ENCODE measurements around the gene ARHGEF28.

ARHGEF28 gene

DNA sequence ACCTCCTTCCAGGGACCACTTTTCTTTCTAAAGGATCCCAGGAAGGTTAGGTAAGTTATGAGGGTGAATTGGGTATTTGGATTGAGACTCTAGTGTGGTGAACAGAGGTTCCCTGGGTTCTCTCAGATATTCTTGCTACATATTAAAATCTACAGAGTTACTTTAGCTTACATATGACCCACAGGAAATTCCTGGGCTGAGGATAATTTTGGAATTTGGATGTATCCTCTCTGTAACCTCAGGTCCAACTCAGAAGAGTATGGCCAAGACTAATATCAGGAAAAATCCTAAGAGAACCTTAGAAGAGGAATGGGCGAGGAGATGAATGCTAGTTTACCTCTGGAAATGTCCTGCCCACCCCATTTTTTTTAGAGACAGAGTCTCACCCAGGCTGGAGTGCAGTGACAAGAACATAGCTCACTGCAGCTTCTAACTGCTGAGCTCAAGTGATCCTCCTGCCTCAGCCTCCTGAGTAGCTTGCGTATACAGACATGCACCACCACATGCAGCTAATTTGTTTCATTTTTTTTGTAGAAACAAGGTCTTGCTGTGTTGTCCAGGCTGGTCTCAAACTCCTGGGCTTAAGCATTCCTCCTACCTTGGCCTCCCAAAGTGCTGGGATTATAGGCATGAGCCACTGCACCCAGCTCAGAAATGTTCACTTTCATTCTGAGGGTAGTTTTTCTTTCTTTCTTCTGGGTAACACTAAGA lies 196.4 kb downstream of the ARHGEF28 start:
- no peak for DNase-seq

DNA sequence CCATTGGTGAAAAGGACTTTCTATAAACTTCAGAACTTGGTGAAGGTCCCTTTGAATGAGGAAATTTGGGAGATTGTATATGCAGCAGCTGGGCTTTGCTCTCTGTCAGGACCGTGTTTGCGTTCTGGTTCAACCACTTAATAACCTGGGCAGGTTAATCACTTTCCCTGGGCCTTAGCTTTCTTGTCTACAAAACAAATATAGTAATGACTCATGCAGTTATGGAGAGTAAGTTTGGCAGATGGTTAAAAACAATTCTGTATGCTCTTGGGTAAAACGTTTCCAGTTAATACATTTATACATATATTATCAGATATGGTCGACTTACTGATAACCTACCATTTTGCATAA lies 197.0 kb downstream of the ARHGEF28 start:
- no peak for DNase-seq

DNA sequence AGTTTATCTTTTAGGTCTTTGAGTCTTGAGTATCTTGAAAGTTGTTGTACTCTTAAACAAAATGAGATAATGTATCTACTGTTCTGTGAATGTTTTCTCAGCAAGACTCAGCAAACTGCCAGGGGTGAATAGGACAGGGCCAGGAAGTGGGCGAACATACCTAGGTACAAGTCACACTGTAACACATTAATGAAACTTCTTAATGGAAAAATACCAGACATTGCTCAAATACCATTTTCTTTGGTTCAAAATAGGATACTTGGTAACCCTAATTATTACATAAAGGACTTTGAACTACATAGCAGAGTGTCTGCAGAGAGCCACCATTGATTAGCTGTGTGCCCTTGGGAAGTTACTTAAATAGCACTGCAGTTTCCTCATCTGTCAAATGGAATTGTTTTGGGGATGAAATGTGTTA lies 197.5 kb downstream of the ARHGEF28 start:
- no peak for DNase-seq

DNA sequence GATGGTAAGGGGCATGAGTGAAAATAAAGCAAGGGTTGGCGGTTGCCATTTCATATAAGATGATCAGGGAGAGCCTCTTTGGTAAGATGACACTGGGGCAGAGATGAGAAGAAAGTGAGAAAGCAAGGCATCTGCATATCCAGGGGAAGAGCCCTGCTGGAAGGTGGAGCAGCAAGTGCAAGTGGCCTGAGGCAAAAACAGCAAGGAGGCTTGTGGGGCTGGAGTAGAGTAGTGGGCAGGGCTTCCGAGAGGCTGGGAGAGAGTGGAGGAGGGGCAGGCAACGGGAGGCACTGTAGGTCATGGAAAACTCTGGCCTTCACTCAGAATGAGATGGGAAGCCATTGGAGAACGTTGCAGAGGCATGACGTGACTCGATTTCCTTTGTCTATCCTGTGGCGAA lies 199.2 kb downstream of the ARHGEF28 start:
- DNase-seq = no peak

DNA sequence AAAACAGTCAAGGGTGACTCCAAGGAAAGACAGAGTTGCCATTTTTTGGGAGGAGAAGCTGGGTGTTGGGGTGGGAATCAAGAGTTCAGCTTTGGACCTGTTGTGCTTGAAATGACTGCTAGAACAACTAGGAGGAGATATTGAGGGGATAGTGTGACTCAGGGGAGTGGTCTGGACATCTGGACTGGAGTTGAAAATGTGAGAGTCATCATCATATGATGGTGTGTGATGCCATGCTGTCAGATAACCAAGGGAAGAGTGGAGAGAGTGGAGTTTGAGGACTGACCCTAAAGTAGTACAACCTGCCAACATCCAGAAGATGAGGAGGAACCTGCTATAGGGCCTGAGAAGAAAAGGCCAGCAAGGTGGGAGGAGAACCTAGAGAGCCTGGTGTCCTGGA lies 199.7 kb downstream of the ARHGEF28 start:
- no peak for DNase-seq

DNA sequence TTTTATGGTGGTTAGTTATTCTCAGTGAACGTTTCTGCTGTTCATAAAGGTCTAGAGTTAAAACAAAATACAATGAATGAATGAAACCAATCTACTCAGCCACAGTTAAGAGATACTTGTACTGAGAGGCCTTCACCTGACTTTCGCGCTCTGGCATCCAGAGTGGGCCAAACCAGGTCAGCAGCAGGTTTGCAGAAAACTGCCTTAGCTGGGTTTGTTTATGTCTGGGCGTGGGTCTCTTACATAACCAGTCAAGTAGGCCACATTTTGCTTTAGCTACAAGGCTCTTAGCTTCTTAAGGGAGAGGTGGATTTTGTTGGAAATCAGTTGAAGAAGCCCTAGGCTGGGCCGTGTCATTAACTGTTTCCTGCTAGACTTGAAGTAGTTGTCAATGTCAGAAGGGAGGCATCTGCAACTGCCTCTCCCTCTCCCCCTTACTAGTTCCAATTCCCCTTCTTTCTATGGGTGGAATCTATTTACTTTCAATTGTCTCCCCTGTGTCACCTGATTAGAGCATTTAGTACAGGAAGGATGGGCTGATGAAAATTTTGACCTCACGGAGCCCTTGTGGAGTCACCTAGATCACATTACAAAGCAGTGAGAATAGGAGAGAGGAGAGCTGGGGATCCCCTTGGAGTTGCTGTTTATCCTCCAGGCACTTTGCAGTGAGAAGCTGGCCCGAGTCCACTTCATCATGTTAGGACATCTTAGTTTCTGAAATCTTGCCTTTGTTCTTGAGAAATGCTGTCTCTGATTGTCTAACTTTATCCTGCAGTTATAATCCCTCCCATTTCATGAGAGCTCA lies 200.5 kb downstream of the ARHGEF28 start:
- DNase-seq = no peak

DNA sequence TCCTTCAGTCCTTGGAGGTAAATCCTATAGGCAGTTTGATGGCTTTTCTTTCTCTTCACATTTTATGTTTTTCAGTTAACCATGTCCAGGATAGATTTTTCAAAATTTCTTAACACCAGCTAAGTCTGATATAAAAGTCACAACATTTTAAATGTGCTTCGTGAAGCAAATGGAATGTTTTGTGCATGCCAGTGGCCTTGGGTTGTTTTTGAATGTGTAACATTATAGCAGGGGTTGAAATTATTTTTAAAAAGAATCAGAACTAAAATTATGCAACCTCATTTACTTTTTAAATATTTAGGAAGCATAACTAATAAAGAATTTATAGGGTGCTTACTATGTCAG lies 201.1 kb downstream of the ARHGEF28 start:
- no peak for DNase-seq

DNA sequence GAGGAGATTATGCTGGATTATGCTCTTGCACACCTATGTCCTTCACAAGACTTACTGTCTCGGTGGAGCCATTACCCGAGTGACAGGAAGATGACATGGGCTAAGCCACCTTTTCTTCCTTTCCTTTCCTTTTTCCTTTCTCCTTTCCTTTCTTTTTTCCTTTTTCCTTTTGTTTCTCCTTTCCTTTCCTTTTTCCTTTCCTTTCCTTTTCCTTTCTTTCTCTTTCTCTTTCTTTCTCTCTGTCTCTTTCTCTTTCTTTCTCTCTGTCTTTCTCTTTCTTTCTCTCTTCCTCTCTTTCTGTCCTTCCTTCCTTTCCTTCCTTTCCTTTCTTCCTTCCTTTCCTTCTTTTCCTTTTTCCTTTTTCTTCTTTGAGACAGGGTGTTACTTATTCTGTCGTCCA lies 202.5 kb downstream of the ARHGEF28 start:
- no peak for DNase-seq

DNA sequence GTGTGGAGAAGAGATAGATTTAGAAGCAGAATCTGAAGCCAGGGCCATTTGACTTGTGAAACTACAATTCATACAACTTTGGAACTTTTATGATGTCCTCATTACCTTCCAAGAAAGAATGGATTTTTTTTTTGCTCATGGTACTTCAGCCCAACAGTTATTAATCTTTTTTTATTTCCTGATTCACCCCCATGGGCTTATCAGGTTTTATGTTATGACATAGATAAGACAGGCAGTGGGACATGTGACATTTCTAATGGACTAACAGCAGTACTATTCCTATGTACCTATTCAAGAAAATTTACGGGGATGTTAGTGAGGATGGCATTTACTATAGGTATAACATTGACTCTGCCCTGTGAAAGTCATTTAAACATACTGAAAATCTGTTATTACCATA lies 204.7 kb downstream of the ARHGEF28 start:
- DNase-seq = no peak

DNA sequence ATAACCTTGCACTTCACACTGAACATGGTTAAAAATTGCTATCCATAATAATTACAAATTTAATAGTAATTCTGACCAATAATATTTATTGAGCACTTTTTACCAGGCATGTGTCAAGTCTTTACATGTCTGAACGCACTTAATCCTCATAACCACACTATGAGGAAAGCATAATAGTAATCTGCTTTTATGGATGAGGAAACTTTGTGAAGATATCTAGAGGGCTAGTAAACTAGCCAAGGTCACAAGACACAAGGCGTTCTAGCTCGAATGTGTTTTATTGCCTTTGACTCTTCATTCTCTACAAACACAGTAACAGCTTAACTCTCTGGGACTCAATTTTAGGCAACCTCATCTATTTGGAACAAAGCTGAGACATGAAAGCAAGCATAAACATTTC lies 205.1 kb downstream of the ARHGEF28 start:
- no peak for DNase-seq

DNA sequence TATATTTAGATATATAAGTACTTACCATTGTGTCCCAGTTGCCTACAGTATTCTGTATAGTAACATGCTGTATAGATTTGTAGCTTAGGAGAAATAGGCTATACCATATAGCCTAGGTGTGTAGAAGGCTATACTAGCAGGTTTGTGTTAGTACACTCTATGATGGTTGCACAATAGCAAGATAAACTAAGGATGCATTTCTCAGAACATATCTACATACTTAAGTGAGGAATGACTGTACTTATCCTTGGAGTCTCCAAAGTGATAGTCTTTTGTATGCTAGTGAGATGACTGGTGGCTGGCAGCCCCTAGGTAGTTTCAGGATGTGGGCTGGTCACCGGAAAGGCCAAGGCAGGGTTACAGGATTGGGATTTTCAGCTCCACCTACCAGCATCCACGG lies 208.7 kb downstream of the ARHGEF28 start:
- DNase-seq = no peak

DNA sequence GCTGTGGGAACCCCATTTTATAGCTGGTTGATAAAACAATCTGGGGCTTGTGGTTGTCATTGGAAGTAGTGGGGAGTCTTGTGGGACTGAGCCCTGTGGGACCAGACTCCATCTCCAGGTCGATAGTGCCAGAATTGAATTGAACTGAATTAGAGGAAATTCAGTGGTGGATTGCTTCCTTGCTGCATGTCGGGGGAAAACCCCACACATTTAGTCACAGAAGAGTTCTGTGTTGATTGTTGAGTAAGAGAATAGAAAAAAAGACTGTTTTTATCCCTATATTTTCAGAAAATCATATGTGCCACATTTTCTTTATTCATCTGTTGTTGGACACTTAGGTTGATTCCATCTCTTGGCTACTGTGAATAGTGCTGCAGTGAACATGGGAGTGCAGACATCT lies 209.7 kb downstream of the ARHGEF28 start:
- no peak for DNase-seq

DNA sequence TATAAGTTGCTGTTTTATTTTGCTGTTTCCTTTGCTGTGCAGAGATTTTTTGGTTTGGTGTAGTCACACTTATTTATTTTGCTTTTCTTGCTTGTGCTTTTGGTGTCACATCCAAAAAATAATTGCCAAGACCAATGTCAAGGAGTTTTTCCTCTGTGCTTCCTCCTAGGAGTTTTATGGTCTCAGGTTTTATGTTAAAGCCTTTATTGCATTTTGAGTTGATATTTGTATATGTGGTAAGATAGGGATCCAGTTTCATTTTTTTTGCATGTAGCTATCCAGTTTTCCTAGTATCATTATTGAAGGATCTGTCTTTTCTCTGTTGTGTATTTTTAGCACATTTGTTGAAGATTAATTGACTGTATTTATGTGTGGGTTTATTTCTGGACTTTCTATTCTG lies 210.6 kb downstream of the ARHGEF28 start:
- DNase-seq = no peak

DNA sequence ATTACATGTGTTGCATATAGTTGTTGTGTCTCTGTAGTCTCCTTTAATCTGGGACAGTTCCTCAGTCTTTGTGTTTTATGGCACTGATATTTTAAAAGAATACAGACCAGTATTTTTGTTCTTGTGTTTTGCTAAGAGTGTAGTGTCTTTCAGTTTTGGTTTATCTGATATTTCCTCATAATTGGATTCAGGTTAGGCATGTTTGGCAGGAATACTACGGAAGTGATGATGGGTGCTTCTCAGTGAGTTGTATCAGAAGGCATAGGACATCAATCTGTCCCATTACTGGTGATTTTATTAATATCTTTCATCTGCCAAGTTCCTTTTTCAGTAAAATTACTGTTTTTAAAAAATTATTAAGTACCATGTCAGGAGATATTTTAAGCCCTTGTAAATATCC lies 212.9 kb downstream of the ARHGEF28 start:
- DNase-seq = no peak

DNA sequence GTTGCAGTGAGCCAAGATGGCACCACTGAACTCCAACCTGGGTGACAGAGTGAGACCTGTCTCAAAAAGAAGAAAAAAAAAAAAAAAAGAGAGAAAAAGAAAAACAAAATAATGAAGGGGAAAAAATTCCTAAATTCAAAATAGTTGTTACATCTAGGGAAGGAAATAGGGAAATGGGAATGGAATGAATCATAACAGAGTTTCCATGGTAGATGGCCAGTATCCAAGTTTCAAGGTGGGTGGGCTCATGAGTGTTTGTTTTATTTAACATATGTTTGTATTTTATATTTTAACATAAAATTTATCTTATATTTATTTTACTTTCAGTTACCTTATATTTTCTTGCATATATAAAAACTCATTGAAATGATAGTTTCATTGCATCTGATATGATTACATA lies 215.6 kb downstream of the ARHGEF28 start:
- no peak for DNase-seq

DNA sequence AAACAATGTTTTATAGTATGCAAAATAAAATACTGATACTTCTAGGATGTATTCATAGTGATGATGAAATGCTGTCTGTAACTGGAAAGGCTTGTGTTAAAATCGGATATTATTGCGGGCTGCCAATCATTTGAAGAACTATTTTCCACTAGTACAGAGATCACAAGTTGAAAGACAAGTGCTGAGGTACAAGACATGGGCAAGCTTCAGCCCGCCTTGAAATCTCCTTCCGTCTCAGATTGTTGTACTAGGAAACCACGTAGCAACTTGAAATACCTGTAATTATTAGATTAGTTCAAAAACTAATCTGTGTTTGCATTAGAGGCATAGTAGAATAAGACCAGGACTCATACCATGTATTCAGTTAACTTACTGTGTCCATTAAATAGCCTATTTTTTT lies 218.2 kb downstream of the ARHGEF28 start:
- no peak for DNase-seq

DNA sequence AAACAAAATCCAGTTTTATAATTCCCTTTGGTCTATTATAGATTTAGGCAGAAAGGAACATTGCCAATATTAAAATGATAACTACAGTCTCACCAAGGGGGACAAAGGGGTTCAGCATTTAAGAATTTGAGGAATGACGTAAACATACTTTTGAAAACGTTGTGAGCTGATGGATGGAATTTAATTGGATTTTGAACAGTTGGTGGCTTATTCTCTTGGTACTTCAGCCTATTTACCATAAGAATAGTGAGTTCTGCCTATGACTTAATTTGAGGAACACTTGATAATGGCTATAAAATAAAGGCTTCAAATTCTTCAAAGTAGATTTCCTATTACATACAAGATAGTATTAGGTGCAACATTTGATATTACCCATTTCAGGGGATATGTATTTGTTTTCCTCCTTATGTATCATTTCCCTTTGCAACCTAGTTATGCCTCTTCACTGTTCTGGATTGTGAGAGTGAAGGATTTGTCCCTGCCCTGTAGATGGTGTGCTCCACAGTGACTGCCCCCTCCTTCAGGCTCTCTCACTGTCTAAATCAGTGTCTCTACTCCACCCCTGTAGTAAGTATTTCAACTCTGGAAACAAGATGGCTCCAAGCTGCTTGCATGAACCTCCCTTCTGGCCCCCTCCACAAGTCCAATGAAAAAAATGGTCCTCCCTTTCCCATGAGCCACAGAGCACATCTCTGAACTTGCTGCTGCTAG lies 225.6 kb downstream of the ARHGEF28 start:
- DNase-seq = no peak

DNA sequence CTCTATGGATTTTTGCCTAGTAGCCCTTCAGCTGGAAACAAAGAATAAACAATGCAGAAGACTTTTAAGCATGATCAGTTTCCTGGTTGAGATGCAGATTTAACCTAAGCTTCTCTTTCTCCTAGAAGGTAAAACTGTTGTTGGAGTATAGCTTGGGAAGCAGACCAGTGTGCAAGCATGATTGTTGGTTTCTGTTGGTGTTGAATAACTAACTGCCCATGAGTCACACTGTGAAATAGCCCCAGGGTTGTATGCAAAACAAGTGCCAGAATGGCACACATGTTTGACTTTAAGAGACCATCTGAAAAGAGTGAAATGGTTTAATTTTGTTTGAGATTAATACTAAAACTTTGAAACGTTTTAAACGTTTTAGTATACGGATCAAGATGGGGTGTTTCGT lies 227.1 kb downstream of the ARHGEF28 start:
- no peak for DNase-seq

DNA sequence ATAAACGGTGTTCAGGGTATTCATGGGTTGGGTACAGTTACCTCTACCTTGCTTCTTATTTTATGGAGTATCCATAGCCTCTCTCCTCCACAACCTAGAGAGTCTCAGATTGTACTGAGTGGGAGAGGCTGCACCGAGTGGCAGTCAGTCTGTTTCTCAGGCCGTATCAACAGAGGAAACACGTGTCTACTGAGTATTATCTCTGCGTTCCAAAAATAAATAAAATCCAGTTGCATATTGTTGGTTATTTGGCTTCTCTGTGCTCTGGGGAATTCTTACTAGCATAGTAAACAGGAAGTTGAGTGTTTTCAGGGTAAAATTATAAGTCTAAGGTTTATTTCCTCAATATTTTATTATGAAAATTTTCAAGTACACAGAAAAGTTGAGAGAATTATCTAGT lies 231.0 kb downstream of the ARHGEF28 start:
- no peak for DNase-seq

DNA sequence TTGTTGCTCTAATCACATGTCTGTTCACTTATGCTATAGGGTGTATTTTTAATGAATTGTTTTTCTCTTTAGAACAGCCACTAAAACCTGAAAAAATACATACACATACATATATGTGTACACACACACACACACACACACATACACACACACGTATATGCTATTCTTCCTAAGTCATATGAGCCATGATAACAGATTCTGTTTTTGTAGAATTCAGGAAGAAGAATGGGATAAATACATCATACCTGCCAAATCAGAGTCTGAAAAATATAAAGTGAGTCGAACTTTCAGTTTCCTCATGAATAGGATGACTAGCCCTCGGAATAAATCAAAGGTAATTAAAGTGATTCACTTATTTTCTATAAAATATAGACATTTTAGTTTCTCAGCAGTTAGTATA lies 231.4 kb downstream of the ARHGEF28 start:
- no peak for DNase-seq

DNA sequence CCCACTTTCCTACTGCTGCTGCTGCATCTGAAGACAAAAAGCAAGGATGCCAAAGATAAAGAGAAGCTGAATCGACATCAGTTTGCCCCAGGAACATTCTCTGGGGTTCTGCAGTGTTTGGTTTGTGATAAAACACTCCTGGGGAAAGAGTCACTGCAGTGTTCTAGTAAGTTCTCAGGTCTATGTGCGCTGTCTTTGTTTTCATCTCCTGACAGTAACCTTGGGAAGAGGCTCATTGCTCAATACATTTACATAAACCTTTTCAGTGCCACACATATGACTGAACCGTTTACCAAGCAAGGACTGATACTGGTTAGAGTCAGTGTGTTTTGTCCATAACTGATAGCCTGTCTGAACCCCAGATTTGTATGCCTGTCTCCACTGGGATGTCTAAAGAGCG lies 232.1 kb downstream of the ARHGEF28 start:
- no peak for DNase-seq

DNA sequence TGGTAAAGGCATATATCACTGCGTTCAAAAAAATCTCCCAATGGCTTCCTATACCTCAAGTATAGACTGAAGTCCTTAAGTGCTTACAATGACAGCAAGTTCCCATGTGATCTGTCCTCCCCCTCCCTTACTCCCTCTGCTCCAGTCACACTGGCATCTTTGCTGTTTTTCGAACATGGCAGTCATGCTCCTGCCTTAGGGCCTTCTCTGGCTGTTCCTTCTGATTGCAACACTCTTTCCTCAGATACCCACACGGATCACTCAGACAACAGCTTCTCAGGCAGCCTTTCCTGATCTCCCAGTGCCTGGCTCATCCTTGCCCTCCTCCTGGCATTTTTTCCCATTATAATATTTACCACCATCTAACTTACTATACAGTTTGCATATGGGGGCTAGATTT lies 232.8 kb downstream of the ARHGEF28 start:
- DNase-seq = no peak

DNA sequence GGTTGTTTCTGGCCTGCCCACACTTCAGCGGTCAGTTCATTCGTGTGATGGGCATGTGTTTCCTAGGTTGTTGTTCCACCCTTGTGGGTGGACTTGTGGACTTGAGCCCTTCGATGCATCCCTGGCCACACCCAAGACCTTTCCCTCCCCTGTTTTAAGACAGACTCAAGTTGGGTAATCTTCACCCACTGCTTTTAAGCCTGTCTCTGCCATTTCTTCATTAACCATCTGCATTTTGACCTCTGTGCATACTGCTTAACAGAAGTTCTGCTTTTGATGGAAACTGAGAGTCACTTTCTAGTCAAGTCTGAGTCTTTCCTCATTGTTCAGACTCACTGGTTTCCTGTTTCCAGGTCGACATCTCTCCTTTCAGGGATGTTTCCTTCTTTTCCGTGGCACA lies 233.7 kb downstream of the ARHGEF28 start:
- no peak for DNase-seq

DNA sequence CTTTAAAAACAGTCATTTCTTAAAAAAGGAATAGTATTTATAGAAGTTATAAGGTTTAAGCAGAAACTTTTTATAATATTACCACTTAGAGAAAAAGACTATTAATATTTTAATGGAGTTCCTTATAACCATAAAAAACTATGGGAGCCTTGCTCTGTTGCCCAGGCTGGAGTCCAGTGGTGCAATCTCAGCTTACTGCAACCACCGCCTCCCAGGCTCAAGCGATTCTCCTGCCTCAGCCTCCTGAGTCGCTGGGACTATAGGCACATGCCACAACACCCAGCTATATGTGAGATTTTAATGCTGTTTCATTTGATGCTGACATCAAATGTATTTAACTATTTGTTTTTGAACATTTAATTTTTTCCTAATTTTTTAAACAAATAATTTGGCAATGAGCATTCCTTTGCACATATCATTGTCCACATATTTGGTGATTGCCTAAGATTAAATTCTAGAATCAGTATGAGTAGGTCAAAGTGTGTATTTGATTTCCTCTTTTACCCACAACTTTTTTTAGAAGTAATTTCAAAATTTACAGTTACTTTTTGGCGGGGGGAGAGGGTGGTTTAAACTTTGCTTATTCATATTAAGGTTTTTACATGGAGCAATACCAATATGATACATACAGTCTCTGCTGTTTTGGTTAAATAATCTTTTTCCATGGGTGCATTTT lies 235.5 kb downstream of the ARHGEF28 start:
- no peak for DNase-seq
